Activated B cell treated with CpG ODN at 0.5 μM for 24 hours (primary cell): Measurements from ENCODE around the gene MRPL2. TPM values are rescaled to one million over a fixed set of nuclear protein-coding genes. Genes with fewer than 3 reads are reported as not detected.

Source experiments
- ATAC-seq: fragments of 200-7000 bp; cut with Tn5 transposase; one replicate; pipeline ENCODE4 v1.10.0; 2021; ENCODE audit warnings: low read depth, mild to moderate bottlenecking, moderate library complexity
- CTCF ChIA-PET: fragments of 350-600 bp; sonication (Branson Sonifier 250); formaldehyde crosslinking; loops from one replicate; lab custom pipeline; 2021; ENCODE audit warnings: antibody characterized with exemption; lab: Charles Lee
- POLR2A ChIA-PET: fragments of 350-600 bp; sonication (Branson Sonifier 250); formaldehyde crosslinking; loops from one replicate; lab custom pipeline; 2021; ENCODE audit warnings: antibody characterized with exemption; lab: Charles Lee
- DNase-seq: peaks from one replicate; pipeline ENCODE4 v3.0.0; 2022
- H3K27ac Mint-ChIP-seq: one replicate; pipeline ENCODE4 v1.8.0; 2020; ENCODE audit warnings: mixed read lengths
- H3K27me3 Mint-ChIP-seq: one replicate; pipeline ENCODE4 v1.8.0; 2021; ENCODE audit warnings: mixed read lengths
- H3K36me3 Mint-ChIP-seq: one replicate; pipeline ENCODE4 v1.8.0; 2021; ENCODE audit warnings: low read depth, mixed read lengths
- H3K4me1 Mint-ChIP-seq: one replicate; pipeline ENCODE4 v1.8.0; 2021; ENCODE audit warnings: mixed read lengths
- H3K4me3 Mint-ChIP-seq: one replicate; pipeline ENCODE4 v1.8.0; 2020; ENCODE audit warnings: mild to moderate bottlenecking, mixed read lengths
- H3K9me3 Mint-ChIP-seq: one replicate; pipeline ENCODE4 v1.8.0; 2020; ENCODE audit warnings: mixed read lengths
- CTCF ChIP-seq: fragments of 200-600 bp; IDR thresholded peaks from one replicate; pipeline ENCODE4 v1.8.0; 2022; ENCODE audit warnings: antibody characterized with exemption, mild to moderate bottlenecking
- intact Hi-C: fragments of 100-400 bp; cut with micrococcal nuclease; formaldehyde crosslinking; loops from one replicate; pipeline ENCODE4 v1.15.1; 2024
- total RNA-seq: library from RNA; stranded (reverse); gene quantifications from 2 replicates; pipeline ENCODE4 v1.2.3, GENCODE V29; 2022

The MRPL2 gene
- total RNA-seq, 1 donor from 2014 or later, result 43.9 TPM

GRCh38 chr6:43053545-43054205, 5.6 kb downstream of the MRPL2 start, which contains the start of gene CUL7:
CUL7 (minus strand) TSS chr6:43053851; CDS start chr6:43052788, 1,063 bp downstream.
- H3K27ac Mint-ChIP-seq, result peak within 1 kb of the TSS; percentile 90
- POLR2A ChIA-PET, result interaction anchor here (0.5 to 3.6 kb wide), 25 partner anchors 24 to 829 kb away, joined by 3 to 43 read pairs (median 4); partner anchors contain the start of genes CNPY3, KLHDC3, MEA1 and PEX6
- H3K4me3 Mint-ChIP-seq, result peak within 1 kb of the TSS; percentile 90
- intact Hi-C loops, result loop anchor here (1.0 to 10.0 kb wide), 5 partner anchors 32 to 311 kb away; partner anchors contain the start of genes CNPY3, DNPH1, KLHDC3 and RRP36
- peaks cover 37% of the 10 kb centered on the region for H3K4me1 Mint-ChIP-seq
- CTCF ChIA-PET, result interaction anchor here (1.0 kb wide), 1 partner anchor 154 kb away, joined by 3 read pairs; no protein-coding TSS in a partner anchor
- no peaks in the 10 kb centered on the region for H3K9me3 Mint-ChIP-seq
- TF ChIP-seq CTCF, result no peak
- peaks cover 57% of the 10 kb centered on the region for H3K36me3 Mint-ChIP-seq
- ATAC-seq (peak; percentile 99), DNase-seq (peak; percentile 81)
- H3K27me3 Mint-ChIP-seq, result no peaks in the 10 kb centered on the region

- ATAC-seq (no peak), DNase-seq (peak; percentile 23)
- no peaks in the 10 kb centered on the region for H3K27me3 Mint-ChIP-seq
- H3K4me1 Mint-ChIP-seq, result peaks cover 30% of the 10 kb centered on the region
- no peaks in the 10 kb centered on the region for H3K9me3 Mint-ChIP-seq
- H3K27ac Mint-ChIP-seq, result peak overlapping the region; percentile 90
- H3K36me3 Mint-ChIP-seq, result peaks cover 55% of the 10 kb centered on the region
- intact Hi-C loops, result loop anchor here (1.0 to 10.0 kb wide), 5 partner anchors 32 to 312 kb away; partner anchors contain the start of genes CNPY3, DNPH1, KLHDC3 and RRP36
- CTCF ChIA-PET, result interaction anchor here (1.0 kb wide), 1 partner anchor 153 kb away, joined by 3 read pairs; no protein-coding TSS in a partner anchor
- H3K4me3 Mint-ChIP-seq, result peak overlapping the region; percentile 90
- TF ChIP-seq CTCF, result no peak
- POLR2A ChIA-PET, result interaction anchor here (0.6 to 3.6 kb wide), 9 partner anchors 31 to 828 kb away, joined by 3 to 43 read pairs (median 4); partner anchors contain the start of genes CNPY3, KLHDC3, MEA1 and PEX6
These were observed 6.2 kb downstream of the MRPL2 start for GRCh38 chr6:43052842-43053544.

- CTCF ChIA-PET, result no interaction called here
- ATAC-seq (no peak), DNase-seq (no peak)
- Mint-ChIP-seq H3K4me3 (peak overlapping the region; percentile 90), H3K27ac (peak overlapping the region; percentile 90), H3K36me3 (peaks cover 54% of the 10 kb centered on the region), H3K27me3 (no peaks in the 10 kb centered on the region), H3K4me1 (peaks cover 28% of the 10 kb centered on the region), H3K9me3 (no peaks in the 10 kb centered on the region)
- no peak for TF ChIP-seq CTCF
- intact Hi-C loops, result loop anchor here (10.0 kb wide), 2 partner anchors 172 to 312 kb away; partner anchors contain the start of genes DNPH1 and ZNF318
- POLR2A ChIA-PET, result interaction anchor here (2.1 to 3.6 kb wide), 2 partner anchors 31 to 119 kb away, joined by 7 to 37 read pairs; partner anchors contain the start of gene RRP36
These were observed 6.9 kb downstream of the MRPL2 start for GRCh38 chr6:43052225-43052841.

GRCh38 chr6:43050981-43051380, 8.3 kb downstream of the MRPL2 start:
- peaks cover 28% of the 10 kb centered on the region for H3K4me1 Mint-ChIP-seq
- ChIA-PET POLR2A (interaction anchor here (0.6 kb wide), 1 partner anchor 313 kb away, joined by 4 read pairs; no protein-coding TSS in a partner anchor), CTCF (no interaction called here)
- H3K4me3 Mint-ChIP-seq, result no peak overlapping the region
- no peak for TF ChIP-seq CTCF
- H3K27me3 Mint-ChIP-seq, result no peaks in the 10 kb centered on the region
- no peak for ATAC-seq
- DNase-seq, result no peak
- intact Hi-C loops, result loop anchor here (10.0 kb wide), 2 partner anchors 174 to 314 kb away; partner anchors contain the start of genes DNPH1 and ZNF318
- H3K27ac Mint-ChIP-seq, result no peak overlapping the region
- H3K36me3 Mint-ChIP-seq, result peaks cover 59% of the 10 kb centered on the region
- H3K9me3 Mint-ChIP-seq, result no peaks in the 10 kb centered on the region
